CD4-positive, alpha-beta T cell treated with Interleukin-17A for 4 hours (primary cell): ENCODE results near the gene ANKS1B.

Experiments
- DNase-seq: peaks from one replicate; pipeline ENCODE4 v3.0.0-alpha.2; 2020; ENCODE audit warnings: mixed read lengths

ANKS1B gene

GRCh38 chr12:99552022-99552421 lies 432.7 kb downstream of the ANKS1B start:
- DNase-seq = no peak

- DNase-seq = no peak
Observed at GRCh38 chr12:99549651-99550050, 435.1 kb downstream of the ANKS1B start.

GRCh38 chr12:99549196-99549595 lies 435.5 kb downstream of the ANKS1B start:
- DNase-seq = no peak

- DNase-seq = no peak
Observed at GRCh38 chr12:99544457-99544856, 440.3 kb downstream of the ANKS1B start.

- no peak for DNase-seq
Observed at GRCh38 chr12:99529966-99530365, 454.8 kb downstream of the ANKS1B start.

- DNase-seq = no peak
Observed at GRCh38 chr12:99528478-99528877, 456.3 kb downstream of the ANKS1B start.

GRCh38 chr12:99523853-99524252 lies 460.9 kb downstream of the ANKS1B start:
- DNase-seq = no peak

- DNase-seq = no peak
Observed at GRCh38 chr12:99522456-99522855, 462.3 kb downstream of the ANKS1B start.

- DNase-seq = no peak
Observed at GRCh38 chr12:99521664-99522063, 463.1 kb downstream of the ANKS1B start.

- no peak for DNase-seq
Observed at GRCh38 chr12:99513066-99513465, 471.7 kb downstream of the ANKS1B start.

GRCh38 chr12:99505805-99506204 lies 478.9 kb downstream of the ANKS1B start:
- DNase-seq = no peak

- no peak for DNase-seq
Observed at GRCh38 chr12:99498756-99499155, 486.0 kb downstream of the ANKS1B start.

- no peak for DNase-seq
Observed at GRCh38 chr12:99495799-99496198, 488.9 kb downstream of the ANKS1B start.

- DNase-seq = no peak
Observed at GRCh38 chr12:99493197-99493596, 491.5 kb downstream of the ANKS1B start.

- no peak for DNase-seq
Observed at GRCh38 chr12:99486277-99486676, 498.5 kb downstream of the ANKS1B start.

- no peak for DNase-seq
Observed at GRCh38 chr12:99479149-99479548, 505.6 kb downstream of the ANKS1B start.

GRCh38 chr12:99476956-99477355 lies 507.8 kb downstream of the ANKS1B start:
- no peak for DNase-seq

- no peak for DNase-seq
Observed at GRCh38 chr12:99455350-99456035, 529.2 kb downstream of the ANKS1B start.

GRCh38 chr12:99454539-99455172 lies 530.1 kb downstream of the ANKS1B start:
- no peak for DNase-seq

- no peak for DNase-seq
Observed at GRCh38 chr12:99453836-99454538, 530.7 kb downstream of the ANKS1B start.

- no peak for DNase-seq
Observed at GRCh38 chr12:99450036-99450630, 534.6 kb downstream of the ANKS1B start.

- no peak for DNase-seq
Observed at GRCh38 chr12:99444859-99445316, 539.8 kb downstream of the ANKS1B start.

GRCh38 chr12:99442758-99443157 lies 542.0 kb downstream of the ANKS1B start:
- no peak for DNase-seq

- DNase-seq = no peak
Observed at GRCh38 chr12:99439399-99439798, 545.3 kb downstream of the ANKS1B start.
